Esophagus mucosa (tissue), 1 donor: ENCODE measurements around the gene KDM3A. TPM values are rescaled to one million over a fixed set of nuclear protein-coding genes. Genes with fewer than 3 reads are reported as not detected.
"Not testable (repeated sequence)": the region's sequence is repeated elsewhere in the genome, so short reads cannot be mapped to it uniquely, and the experiment has no call there.

Experiments
- ATAC-seq: fragments of 200-7000 bp; cut with Tn5 transposase; one replicate; pipeline ENCODE4 v1.9.1; 2020
- total RNA-seq: library from RNA; stranded (reverse); gene quantifications from one replicate; pipeline ENCODE4 v1.2.4, GENCODE V29; 2023
- donor health status: DM: yes; HTN: yes; CAD: no.

KDM3A gene
- total RNA-seq, 1 donor from 2014 or later: 32.0 TPM

GRCh38 chr2:86484385-86484784 is 43.2 kb downstream of the KDM3A start:
- ATAC-seq: no peak

- no peak for ATAC-seq
These were observed 43.9 kb downstream of the KDM3A start for GRCh38 chr2:86485103-86485502.

GRCh38 chr2:86485802-86486201 is 44.6 kb downstream of the KDM3A start:
- no peak for ATAC-seq

- no peak for ATAC-seq
These were observed 45.9 kb downstream of the KDM3A start for GRCh38 chr2:86487062-86487461.

GRCh38 chr2:86488561-86489250 is 47.5 kb downstream of the KDM3A start:
- ATAC-seq: peak; percentile 20

- peak; percentile 79 for ATAC-seq
These were observed 48.4 kb downstream of the KDM3A start for GRCh38 chr2:86489542-86489941.

GRCh38 chr2:86490245-86490644 is 49.1 kb downstream of the KDM3A start:
- peak; percentile 40 for ATAC-seq

- ATAC-seq: no peak
These were observed 49.9 kb downstream of the KDM3A start for GRCh38 chr2:86491088-86491487.

- no peak for ATAC-seq
These were observed 50.9 kb downstream of the KDM3A start for GRCh38 chr2:86492048-86492453.

GRCh38 chr2:86496391-86496790 is 55.2 kb downstream of the KDM3A start:
- not testable (repeated sequence) for ATAC-seq

GRCh38 chr2:86498468-86499260 is 57.5 kb downstream of the KDM3A start:
- peak; percentile 93 for ATAC-seq

GRCh38 chr2:86499326-86499725 is 58.2 kb downstream of the KDM3A start:
- ATAC-seq: peak; percentile 62

GRCh38 chr2:86500325-86501083 is 59.3 kb downstream of the KDM3A start:
- ATAC-seq: no peak

GRCh38 chr2:86507600-86507999 is 66.4 kb downstream of the KDM3A start:
- no peak for ATAC-seq

GRCh38 chr2:86510436-86510933 is 69.3 kb downstream of the KDM3A start:
- peak; percentile 16 for ATAC-seq

- peak; percentile 56 for ATAC-seq
These were observed 70.9 kb downstream of the KDM3A start for GRCh38 chr2:86512034-86512433.

GRCh38 chr2:86512892-86513291 is 71.7 kb downstream of the KDM3A start:
- no peak for ATAC-seq

- ATAC-seq: no peak
These were observed 72.9 kb downstream of the KDM3A start for GRCh38 chr2:86513948-86514660.

- no peak for ATAC-seq
These were observed 77.3 kb downstream of the KDM3A start for GRCh38 chr2:86518481-86518880.

GRCh38 chr2:86519349-86519748 is 78.2 kb downstream of the KDM3A start:
- no peak for ATAC-seq

GRCh38 chr2:86520153-86520552 is 79.0 kb downstream of the KDM3A start:
- ATAC-seq: no peak

- peak; percentile 18 for ATAC-seq
These were observed 80.8 kb downstream of the KDM3A start for GRCh38 chr2:86521922-86522321.
